Glutamatergic neuron (in vitro differentiated cells): ENCODE results near the gene CHERP. TPM values are rescaled to one million over a fixed set of nuclear protein-coding genes. Genes with fewer than 3 reads are reported as not detected.

Experiments used
- DNase-seq: peaks from one replicate; pipeline ENCODE4 v3.0.0; 2022
- H3K27ac Mint-ChIP-seq: one replicate; pipeline ENCODE4 v1.8.0; 2020; ENCODE audit warnings: mild to moderate bottlenecking, mixed read lengths, inconsistent platforms; ENCODE audit not compliant: unreplicated experiment
- H3K27me3 Mint-ChIP-seq: one replicate; pipeline ENCODE4 v1.8.0; 2020; ENCODE audit warnings: mild to moderate bottlenecking, moderate library complexity, mixed read lengths, inconsistent platforms; ENCODE audit not compliant: unreplicated experiment
- H3K36me3 Mint-ChIP-seq: one replicate; pipeline ENCODE4 v1.8.0; 2020; ENCODE audit warnings: mild to moderate bottlenecking, mixed read lengths, inconsistent platforms; ENCODE audit not compliant: unreplicated experiment
- H3K4me1 Mint-ChIP-seq: one replicate; pipeline ENCODE4 v1.8.0; 2020; ENCODE audit warnings: mild to moderate bottlenecking, low read depth, mixed read lengths, inconsistent platforms; ENCODE audit not compliant: unreplicated experiment
- H3K4me3 Mint-ChIP-seq: one replicate; pipeline ENCODE4 v1.8.0; 2020; ENCODE audit warnings: mild to moderate bottlenecking, mixed read lengths, inconsistent platforms; ENCODE audit not compliant: unreplicated experiment
- H3K9me3 Mint-ChIP-seq: one replicate; pipeline ENCODE4 v1.8.0; 2020; ENCODE audit warnings: mild to moderate bottlenecking, moderate library complexity, mixed read lengths, inconsistent platforms; ENCODE audit not compliant: unreplicated experiment
- CTCF ChIP-seq: fragments of 200-600 bp; sonication (generic); IDR thresholded peaks from one replicate; pipeline ENCODE4 v1.5.0; 2021; ENCODE audit not compliant: partially characterized antibody, unreplicated experiment
- total RNA-seq: library from RNA; stranded (reverse); fragmentation: NEBNext Ultra II Directional; extraction: Animal tissue kit (Norgen Biotek cat#: 25700); gene quantifications from one replicate; pipeline ENCODE4 v1.2.1, GENCODE V29; 2021; ENCODE audit not compliant: unreplicated experiment

CHERP gene
- total RNA-seq, 1 donor from 2014 or later = 50.7 TPM

- no peak for DNase-seq
- no peak overlapping the region for H3K27ac Mint-ChIP-seq
- no peak overlapping the region for H3K4me3 Mint-ChIP-seq
- H3K27me3 Mint-ChIP-seq = peaks cover 8% of the 10 kb centered on the region
- peaks cover 8% of the 10 kb centered on the region for H3K36me3 Mint-ChIP-seq
- no peak for TF ChIP-seq CTCF
- H3K9me3 Mint-ChIP-seq = peaks cover 9% of the 10 kb centered on the region
- peaks cover 10% of the 10 kb centered on the region for H3K4me1 Mint-ChIP-seq
Observed at GRCh38 chr19:16569609-16570320, 27.5 kb upstream of the CHERP start.

GRCh38 chr19:16566702-16567101 lies 24.5 kb upstream of the CHERP start:
- Mint-ChIP-seq H3K9me3 (peaks cover 3% of the 10 kb centered on the region), H3K4me3 (no peak overlapping the region), H3K27ac (no peak overlapping the region), H3K4me1 (peaks cover 4% of the 10 kb centered on the region), H3K27me3 (peaks cover 3% of the 10 kb centered on the region), H3K36me3 (peaks cover 8% of the 10 kb centered on the region)
- no peak for TF ChIP-seq CTCF
- no peak for DNase-seq

- DNase-seq = no peak
- H3K9me3 Mint-ChIP-seq = peaks cover 3% of the 10 kb centered on the region
- peaks cover 3% of the 10 kb centered on the region for H3K27me3 Mint-ChIP-seq
- H3K4me1 Mint-ChIP-seq = peaks cover 1% of the 10 kb centered on the region
- no peak overlapping the region for H3K27ac Mint-ChIP-seq
- H3K4me3 Mint-ChIP-seq = no peak overlapping the region
- no peak for TF ChIP-seq CTCF
- peaks cover 8% of the 10 kb centered on the region for H3K36me3 Mint-ChIP-seq
Observed at GRCh38 chr19:16566161-16566560, 23.9 kb upstream of the CHERP start.

- H3K27ac Mint-ChIP-seq = no peak overlapping the region
- peaks cover 8% of the 10 kb centered on the region for H3K36me3 Mint-ChIP-seq
- TF ChIP-seq CTCF = no peak
- H3K9me3 Mint-ChIP-seq = peaks cover 1% of the 10 kb centered on the region
- H3K4me1 Mint-ChIP-seq = no peaks in the 10 kb centered on the region
- DNase-seq = no peak
- H3K4me3 Mint-ChIP-seq = no peak overlapping the region
- H3K27me3 Mint-ChIP-seq = peaks cover 3% of the 10 kb centered on the region
Observed at GRCh38 chr19:16564842-16565241, 22.6 kb upstream of the CHERP start.

GRCh38 chr19:16562608-16563025 lies 20.4 kb upstream of the CHERP start:
- TF ChIP-seq CTCF = no peak
- no peak for DNase-seq
- Mint-ChIP-seq H3K4me1 (no peaks in the 10 kb centered on the region), H3K4me3 (no peak overlapping the region), H3K27me3 (no peaks in the 10 kb centered on the region), H3K27ac (no peak overlapping the region), H3K36me3 (peaks cover 8% of the 10 kb centered on the region), H3K9me3 (no peaks in the 10 kb centered on the region)
